ENCODE measurements around the gene PLA2G6.

DNA sequence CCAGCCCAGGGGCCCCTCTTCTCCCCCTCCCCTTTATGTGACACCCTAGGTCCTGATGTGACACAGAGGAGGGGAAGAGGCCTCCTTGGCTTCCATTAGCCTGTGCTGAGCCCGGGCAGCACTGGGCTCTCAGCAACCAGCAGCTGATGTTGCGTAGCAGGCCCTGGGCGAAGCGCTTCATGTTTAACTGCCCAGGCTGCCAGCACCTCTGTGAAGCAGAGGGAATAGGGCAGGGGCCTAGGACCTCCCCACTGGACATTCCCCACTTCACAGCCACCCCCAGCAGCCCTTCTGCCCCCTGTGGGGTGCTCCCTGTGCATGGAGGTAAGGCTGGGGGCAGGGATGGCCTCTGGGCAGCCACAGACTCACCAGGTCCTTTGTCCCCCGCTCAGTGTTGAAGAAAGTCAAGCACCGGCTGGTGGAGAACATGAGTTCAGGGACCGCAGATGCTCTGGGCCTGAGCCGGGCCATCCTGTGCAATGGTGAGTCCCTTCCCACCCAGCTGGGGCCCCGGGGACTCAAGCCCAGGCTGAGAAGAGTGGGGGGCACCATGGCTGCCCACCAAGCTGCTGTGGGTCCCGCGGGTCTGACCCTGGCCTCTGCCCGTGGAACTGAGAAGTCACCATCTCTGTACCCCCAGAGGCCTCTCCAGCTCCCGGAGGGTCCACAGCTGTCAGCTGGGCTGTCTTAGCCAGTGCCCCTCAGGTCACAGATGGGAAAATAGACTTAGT, 112.8 kb downstream of the PLA2G6 start:
- TF ChIP-seq, protein P1, sequence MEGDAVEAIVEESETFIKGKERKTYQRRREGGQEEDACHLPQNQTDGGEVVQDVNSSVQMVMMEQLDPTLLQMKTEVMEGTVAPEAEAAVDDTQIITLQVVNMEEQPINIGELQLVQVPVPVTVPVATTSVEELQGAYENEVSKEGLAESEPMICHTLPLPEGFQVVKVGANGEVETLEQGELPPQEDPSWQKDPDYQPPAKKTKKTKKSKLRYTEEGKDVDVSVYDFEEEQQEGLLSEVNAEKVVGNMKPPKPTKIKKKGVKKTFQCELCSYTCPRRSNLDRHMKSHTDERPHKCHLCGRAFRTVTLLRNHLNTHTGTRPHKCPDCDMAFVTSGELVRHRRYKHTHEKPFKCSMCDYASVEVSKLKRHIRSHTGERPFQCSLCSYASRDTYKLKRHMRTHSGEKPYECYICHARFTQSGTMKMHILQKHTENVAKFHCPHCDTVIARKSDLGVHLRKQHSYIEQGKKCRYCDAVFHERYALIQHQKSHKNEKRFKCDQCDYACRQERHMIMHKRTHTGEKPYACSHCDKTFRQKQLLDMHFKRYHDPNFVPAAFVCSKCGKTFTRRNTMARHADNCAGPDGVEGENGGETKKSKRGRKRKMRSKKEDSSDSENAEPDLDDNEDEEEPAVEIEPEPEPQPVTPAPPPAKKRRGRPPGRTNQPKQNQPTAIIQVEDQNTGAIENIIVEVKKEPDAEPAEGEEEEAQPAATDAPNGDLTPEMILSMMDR (IDR thresholded peaks at IDR 0.05; ENCODE audit: poor library complexity): no peak
- no peak for TF ChIP-seq EZH2 (IDR thresholded peaks at IDR 0.05; ENCODE audit: borderline replicate concordance)
- TF ChIP-seq EZH2phosphoT487 (IDR thresholded peaks at IDR 0.05; ENCODE audit: low read depth, severe bottlenecking, unreplicated experiment): no peak

All from hepatocyte (in vitro differentiated cells).